Activated CD8-positive, alpha-beta T cell treated with anti-CD3 and anti-CD28 coated beads for 36 hours (primary cell): ENCODE results near the gene ELOVL6. TPM values are rescaled to one million over a fixed set of nuclear protein-coding genes. Genes with fewer than 3 reads are reported as not detected.

Source experiments
- ATAC-seq: fragments of 200-7000 bp; cut with Tn5 transposase; one replicate; pipeline ENCODE4 v1.10.0; 2021; ENCODE audit warnings: mild to moderate bottlenecking, moderate library complexity
- CTCF ChIA-PET: fragments of 350-600 bp; sonication (Branson Sonifier 250); formaldehyde crosslinking; loops from one replicate; lab custom pipeline; 2021; ENCODE audit warnings: antibody characterized with exemption; lab: Charles Lee
- POLR2A ChIA-PET: fragments of 350-600 bp; sonication (Branson Sonifier 250); formaldehyde crosslinking; loops from one replicate; lab custom pipeline; 2021; ENCODE audit warnings: antibody characterized with exemption; lab: Charles Lee
- DNase-seq: peaks from one replicate; pipeline ENCODE4 v3.0.0-alpha.2; 2020
- H3K27ac Mint-ChIP-seq: one replicate; pipeline ENCODE4 v1.8.0; 2021; ENCODE audit warnings: mild to moderate bottlenecking, mixed read lengths
- H3K27me3 Mint-ChIP-seq: one replicate; pipeline ENCODE4 v1.8.0; 2021; ENCODE audit warnings: mixed read lengths
- H3K36me3 Mint-ChIP-seq: one replicate; pipeline ENCODE4 v1.8.0; 2021; ENCODE audit warnings: low read depth, mixed read lengths
- H3K4me1 Mint-ChIP-seq: one replicate; pipeline ENCODE4 v1.8.0; 2021; ENCODE audit warnings: low read depth, mixed read lengths
- H3K4me3 Mint-ChIP-seq: one replicate; pipeline ENCODE4 v1.8.0; 2021; ENCODE audit warnings: mild to moderate bottlenecking, moderate library complexity, mixed read lengths
- H3K9me3 Mint-ChIP-seq: one replicate; pipeline ENCODE4 v1.8.0; 2021; ENCODE audit warnings: mixed read lengths
- intact Hi-C: fragments of 100-400 bp; cut with micrococcal nuclease; formaldehyde crosslinking; loops from one replicate; pipeline ENCODE4 v1.10.0; 2022
- total RNA-seq, 2 experiments: library from RNA; stranded (reverse); gene quantifications; one replicate each; pipeline ENCODE4 v1.2.3, GENCODE V29; 2021
- TF ChIP-seq, protein P1 (sequence below): fragments of 200-600 bp; IDR thresholded peaks from one replicate; pipeline ENCODE4 v1.8.0; 2022; ENCODE audit warnings: antibody characterized with exemption, mild to moderate bottlenecking

Gene ELOVL6
- total RNA-seq, 2 experiments from 2014 or later, result 4.7 to 7.7 TPM

DNA sequence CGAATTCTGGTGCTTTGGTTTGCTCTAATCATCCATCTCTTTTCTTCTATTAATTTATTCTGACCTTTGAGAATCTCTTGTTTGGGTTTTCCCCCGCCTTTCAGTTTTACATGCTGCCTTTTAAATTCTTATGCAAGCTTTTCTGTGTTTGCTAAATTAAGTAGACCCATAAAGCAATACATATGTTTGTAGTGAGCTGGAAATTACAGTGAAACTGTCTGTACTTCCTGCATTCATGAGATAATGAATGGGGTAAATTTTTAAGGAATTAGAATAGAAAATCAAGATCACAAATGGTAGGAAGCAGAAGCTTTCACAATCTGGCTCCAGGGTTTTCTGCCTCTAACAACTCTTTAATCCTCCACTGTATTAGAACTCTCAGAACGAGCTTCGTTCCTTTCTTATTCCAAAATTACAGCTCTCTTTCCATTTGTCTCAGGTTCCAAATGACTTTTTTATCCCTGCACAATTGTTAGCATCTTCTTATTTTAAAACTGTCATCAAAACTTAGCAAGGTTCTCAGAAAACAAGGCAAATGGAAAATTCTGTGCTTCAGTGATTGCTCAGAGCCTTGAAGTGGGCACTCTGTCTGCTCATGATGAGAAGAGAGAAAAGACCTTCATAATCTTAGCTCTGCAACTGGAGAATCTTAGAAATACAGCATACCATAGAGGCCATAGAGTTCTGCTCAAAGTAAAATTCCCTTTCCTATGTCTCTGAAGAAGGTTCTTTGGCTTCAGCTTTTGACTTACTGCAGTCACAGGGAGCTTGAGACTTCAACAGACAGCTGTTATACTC lies 177.6 kb downstream of the ELOVL6 start:
- no peaks in the 10 kb centered on the region for H3K36me3 Mint-ChIP-seq
- H3K27me3 Mint-ChIP-seq, result no peaks in the 10 kb centered on the region
- TF ChIP-seq, protein P1, sequence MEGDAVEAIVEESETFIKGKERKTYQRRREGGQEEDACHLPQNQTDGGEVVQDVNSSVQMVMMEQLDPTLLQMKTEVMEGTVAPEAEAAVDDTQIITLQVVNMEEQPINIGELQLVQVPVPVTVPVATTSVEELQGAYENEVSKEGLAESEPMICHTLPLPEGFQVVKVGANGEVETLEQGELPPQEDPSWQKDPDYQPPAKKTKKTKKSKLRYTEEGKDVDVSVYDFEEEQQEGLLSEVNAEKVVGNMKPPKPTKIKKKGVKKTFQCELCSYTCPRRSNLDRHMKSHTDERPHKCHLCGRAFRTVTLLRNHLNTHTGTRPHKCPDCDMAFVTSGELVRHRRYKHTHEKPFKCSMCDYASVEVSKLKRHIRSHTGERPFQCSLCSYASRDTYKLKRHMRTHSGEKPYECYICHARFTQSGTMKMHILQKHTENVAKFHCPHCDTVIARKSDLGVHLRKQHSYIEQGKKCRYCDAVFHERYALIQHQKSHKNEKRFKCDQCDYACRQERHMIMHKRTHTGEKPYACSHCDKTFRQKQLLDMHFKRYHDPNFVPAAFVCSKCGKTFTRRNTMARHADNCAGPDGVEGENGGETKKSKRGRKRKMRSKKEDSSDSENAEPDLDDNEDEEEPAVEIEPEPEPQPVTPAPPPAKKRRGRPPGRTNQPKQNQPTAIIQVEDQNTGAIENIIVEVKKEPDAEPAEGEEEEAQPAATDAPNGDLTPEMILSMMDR, result no peak
- POLR2A ChIA-PET, result interaction anchor here (1.0 kb wide), 1 partner anchor 11 kb away, joined by 3 read pairs; no protein-coding TSS in a partner anchor
- ATAC-seq (no peak), DNase-seq (no peak)
- H3K4me3 Mint-ChIP-seq, result no peak overlapping the region
- H3K9me3 Mint-ChIP-seq, result peaks cover 6% of the 10 kb centered on the region
- peaks cover 12% of the 10 kb centered on the region for H3K4me1 Mint-ChIP-seq
- CTCF ChIA-PET, result interaction anchor here (0.7 to 3.7 kb wide), 5 partner anchors 10 to 29 kb away, joined by 3 to 15 read pairs (median 4); no protein-coding TSS in a partner anchor
- intact Hi-C loops, result no loop called here
- H3K27ac Mint-ChIP-seq, result no peak overlapping the region

DNA sequence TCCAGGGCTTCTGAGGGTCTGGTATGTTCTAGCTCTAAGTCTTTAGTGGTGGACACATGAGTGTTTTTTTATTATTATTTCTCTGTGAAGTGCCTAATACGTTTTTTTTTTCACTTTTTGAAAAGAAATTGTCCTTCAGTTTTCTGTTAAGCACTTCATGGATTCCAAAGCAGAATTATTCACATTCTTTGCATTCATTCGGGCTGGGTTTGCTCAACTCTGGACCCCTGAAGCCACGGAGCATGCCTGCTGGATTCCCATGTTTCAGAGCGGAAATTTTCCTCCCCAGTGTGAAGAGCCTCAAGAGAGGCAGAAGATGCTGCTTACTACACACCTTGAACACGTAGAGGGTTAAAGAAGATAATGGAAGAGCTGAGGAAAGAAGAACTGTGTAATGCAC lies 178.3 kb downstream of the ELOVL6 start:
- H3K27ac Mint-ChIP-seq, result no peak overlapping the region
- peaks cover 6% of the 10 kb centered on the region for H3K9me3 Mint-ChIP-seq
- TF ChIP-seq, protein P1, result no peak
- DNase-seq (no peak), ATAC-seq (no peak)
- H3K36me3 Mint-ChIP-seq, result no peaks in the 10 kb centered on the region
- no peak overlapping the region for H3K4me3 Mint-ChIP-seq
- ChIA-PET CTCF (interaction anchor here (0.9 to 3.7 kb wide), 5 partner anchors 10 to 497 kb away, joined by 3 to 15 read pairs (median 4); no protein-coding TSS in a partner anchor), POLR2A (interaction anchor here (1.0 kb wide), 1 partner anchor 11 kb away, joined by 3 read pairs; no protein-coding TSS in a partner anchor)
- intact Hi-C loops, result no loop called here
- H3K27me3 Mint-ChIP-seq, result no peaks in the 10 kb centered on the region
- H3K4me1 Mint-ChIP-seq, result peaks cover 12% of the 10 kb centered on the region

DNA sequence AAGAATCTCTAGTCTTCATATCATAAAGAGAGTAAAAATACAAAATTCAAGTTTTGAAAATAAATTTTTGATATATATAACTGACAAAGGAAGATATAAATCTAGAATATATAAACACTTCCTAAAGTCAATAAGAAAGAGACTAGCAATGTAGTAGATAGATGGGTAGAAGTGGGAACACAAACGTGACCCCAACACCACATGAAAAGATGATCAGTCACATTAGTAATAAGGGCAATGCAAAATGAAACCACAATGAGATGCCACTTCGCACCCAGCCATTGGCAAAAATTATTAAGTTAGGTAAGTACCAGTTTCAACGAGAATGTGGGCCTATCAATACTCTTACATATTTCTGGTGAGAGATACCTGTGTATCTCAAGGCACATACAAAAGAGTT lies 179.3 kb downstream of the ELOVL6 start:
- ATAC-seq (no peak), DNase-seq (no peak)
- H3K4me3 Mint-ChIP-seq, result no peak overlapping the region
- peaks cover 6% of the 10 kb centered on the region for H3K9me3 Mint-ChIP-seq
- intact Hi-C loops, result no loop called here
- CTCF ChIA-PET, result interaction anchor here (0.8 to 3.7 kb wide), 4 partner anchors 11 to 497 kb away, joined by 3 to 15 read pairs (median 4); no protein-coding TSS in a partner anchor
- no peaks in the 10 kb centered on the region for H3K27me3 Mint-ChIP-seq
- TF ChIP-seq, protein P1, result no peak
- POLR2A ChIA-PET, result interaction anchor here (0.6 kb wide), 1 partner anchor 251 kb away, joined by 4 read pairs; no protein-coding TSS in a partner anchor
- H3K36me3 Mint-ChIP-seq, result no peaks in the 10 kb centered on the region
- H3K4me1 Mint-ChIP-seq, result peaks cover 12% of the 10 kb centered on the region
- H3K27ac Mint-ChIP-seq, result no peak overlapping the region

DNA sequence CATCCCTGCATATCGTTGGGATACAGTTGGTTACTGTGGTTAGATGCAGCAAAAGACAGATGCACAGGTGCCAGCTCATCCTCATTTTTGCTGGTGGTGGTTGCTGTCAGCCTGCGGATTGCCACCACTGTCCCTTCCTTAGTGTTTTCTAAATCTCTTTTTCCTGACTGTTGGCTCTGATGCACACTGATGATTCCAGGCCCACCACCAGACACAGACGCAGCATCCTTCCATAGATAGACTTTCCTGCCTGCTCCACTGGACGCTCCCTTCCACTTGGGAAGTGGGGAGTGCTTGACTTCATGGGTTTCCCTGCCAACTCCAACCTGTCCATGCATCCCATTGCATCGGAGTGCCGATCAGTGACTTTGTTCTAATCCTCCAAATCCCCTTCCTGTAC lies 184.2 kb downstream of the ELOVL6 start:
- peaks cover 1% of the 10 kb centered on the region for H3K4me1 Mint-ChIP-seq
- H3K27me3 Mint-ChIP-seq, result peaks cover 5% of the 10 kb centered on the region
- POLR2A ChIA-PET, result no interaction called here
- DNase-seq, result no peak
- ATAC-seq, result no peak
- H3K36me3 Mint-ChIP-seq, result no peaks in the 10 kb centered on the region
- peaks cover 6% of the 10 kb centered on the region for H3K9me3 Mint-ChIP-seq
- no peak overlapping the region for H3K27ac Mint-ChIP-seq
- H3K4me3 Mint-ChIP-seq, result no peak overlapping the region
- intact Hi-C loops, result no loop called here
- CTCF ChIA-PET, result interaction anchor here (0.8 to 2.4 kb wide), 3 partner anchors 8 to 504 kb away, joined by 3 to 6 read pairs (median 3); no protein-coding TSS in a partner anchor
- TF ChIP-seq, protein P1, result no peak

DNA sequence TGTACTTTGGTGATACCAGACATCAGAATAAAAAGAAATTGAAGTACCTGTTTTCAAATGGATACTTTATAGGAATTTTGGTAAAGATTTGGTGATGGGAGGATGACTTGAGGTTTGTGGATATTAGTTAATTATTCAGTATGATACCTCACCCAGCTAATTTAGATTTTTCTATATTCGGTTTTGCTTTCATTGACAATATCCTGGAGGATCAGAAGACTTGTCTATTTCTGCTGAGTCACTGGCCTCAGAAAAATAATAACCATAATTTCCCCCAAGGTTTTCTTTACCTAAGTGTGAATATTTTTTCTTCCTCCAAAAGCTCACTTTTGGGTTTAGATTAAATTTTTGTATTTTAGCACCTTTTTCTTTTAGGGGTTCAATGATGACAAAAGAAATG lies 185.5 kb downstream of the ELOVL6 start:
- Mint-ChIP-seq H3K27ac (no peak overlapping the region), H3K36me3 (no peaks in the 10 kb centered on the region), H3K4me1 (no peaks in the 10 kb centered on the region), H3K4me3 (no peak overlapping the region), H3K27me3 (peaks cover 5% of the 10 kb centered on the region), H3K9me3 (peaks cover 6% of the 10 kb centered on the region)
- ATAC-seq, result no peak
- CTCF ChIA-PET, result interaction anchor here (2.4 kb wide), 1 partner anchor 506 kb away, joined by 6 read pairs; no protein-coding TSS in a partner anchor
- DNase-seq, result no peak
- POLR2A ChIA-PET, result no interaction called here
- intact Hi-C loops, result no loop called here
- TF ChIP-seq, protein P1, result no peak
